ENCODE measurements around the gene SETD7.

DNA sequence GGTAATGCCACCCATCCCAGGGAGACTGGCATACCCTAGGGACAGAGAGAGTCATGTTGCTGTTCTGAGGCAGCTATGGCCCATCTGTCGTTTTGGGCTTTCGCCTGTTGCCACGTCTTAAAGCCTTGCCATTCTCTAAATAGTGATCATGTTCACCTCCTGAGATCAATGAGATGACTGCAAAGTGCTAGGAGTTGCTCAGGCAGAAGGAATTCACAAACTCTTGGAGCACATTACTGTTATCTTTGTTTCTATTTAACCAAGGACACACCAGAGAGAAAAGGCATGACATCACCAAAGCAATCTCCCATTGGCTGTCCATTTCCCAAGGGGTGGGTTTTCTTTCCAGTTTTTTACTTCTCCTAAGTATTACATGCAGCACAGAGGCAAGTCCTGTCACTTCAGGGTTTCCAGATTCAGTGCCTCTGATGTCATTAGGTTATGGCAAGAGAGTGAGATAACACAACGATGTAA, 37.1 kb upstream of the SETD7 start:
- TF ChIP-seq, protein P1, sequence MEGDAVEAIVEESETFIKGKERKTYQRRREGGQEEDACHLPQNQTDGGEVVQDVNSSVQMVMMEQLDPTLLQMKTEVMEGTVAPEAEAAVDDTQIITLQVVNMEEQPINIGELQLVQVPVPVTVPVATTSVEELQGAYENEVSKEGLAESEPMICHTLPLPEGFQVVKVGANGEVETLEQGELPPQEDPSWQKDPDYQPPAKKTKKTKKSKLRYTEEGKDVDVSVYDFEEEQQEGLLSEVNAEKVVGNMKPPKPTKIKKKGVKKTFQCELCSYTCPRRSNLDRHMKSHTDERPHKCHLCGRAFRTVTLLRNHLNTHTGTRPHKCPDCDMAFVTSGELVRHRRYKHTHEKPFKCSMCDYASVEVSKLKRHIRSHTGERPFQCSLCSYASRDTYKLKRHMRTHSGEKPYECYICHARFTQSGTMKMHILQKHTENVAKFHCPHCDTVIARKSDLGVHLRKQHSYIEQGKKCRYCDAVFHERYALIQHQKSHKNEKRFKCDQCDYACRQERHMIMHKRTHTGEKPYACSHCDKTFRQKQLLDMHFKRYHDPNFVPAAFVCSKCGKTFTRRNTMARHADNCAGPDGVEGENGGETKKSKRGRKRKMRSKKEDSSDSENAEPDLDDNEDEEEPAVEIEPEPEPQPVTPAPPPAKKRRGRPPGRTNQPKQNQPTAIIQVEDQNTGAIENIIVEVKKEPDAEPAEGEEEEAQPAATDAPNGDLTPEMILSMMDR (IDR thresholded peaks at IDR 0.05 in 4 of 5, conservative IDR thresholded peaks at IDR 0.05 in 1 of 5), result no peak
- TF ChIP-seq POLR2A (IDR thresholded peaks at IDR 0.05), result no peak

Data from gastrocnemius medialis (tissue), 4 donors.